PFSK-1 (cell line): ENCODE results near the gene RUNX1.

Source experiments
- FOXP2 ChIP-seq: optimal IDR thresholded peaks from 2 replicates; pipeline ENCODE3; 2011; ENCODE audit warnings: borderline replicate concordance, control low read depth, inconsistent platforms; ENCODE audit not compliant: insufficient read depth; ENCODE audit errors: extremely low read length, extremely low read depth
- POLR2AphosphoS5 ChIP-seq: IDR thresholded peaks from 2 replicates; pipeline ENCODE4 v1.6.1; 2012; ENCODE audit warnings: low read depth, mild to moderate bottlenecking, control low read depth, low read length, moderate library complexity
- SIN3A ChIP-seq: IDR thresholded peaks from 2 replicates; pipeline ENCODE4 v1.6.1; 2012; ENCODE audit warnings: mild to moderate bottlenecking, low read length, moderate library complexity, borderline replicate concordance; ENCODE audit not compliant: insufficient read depth
- TAF1 ChIP-seq: IDR thresholded peaks from 2 replicates; pipeline ENCODE4 v1.6.1; 2012; ENCODE audit warnings: low read length, control low read depth, borderline replicate concordance; ENCODE audit not compliant: insufficient read depth
- TF ChIP-seq, protein P1 (sequence below), 2 experiments: IDR thresholded peaks; 2 replicates each; pipeline versions ENCODE4 v1.6.1 to v1.8.0; 2011 to 2012; ENCODE audit warnings: low read depth in 2 of 2, low read length in 2 of 2, control low read depth in 1 of 2, inconsistent platforms in 1 of 2, mild to moderate bottlenecking in 1 of 2, moderate library complexity in 1 of 2; ENCODE audit not compliant: insufficient read depth in 1 of 2

Gene RUNX1

DNA sequence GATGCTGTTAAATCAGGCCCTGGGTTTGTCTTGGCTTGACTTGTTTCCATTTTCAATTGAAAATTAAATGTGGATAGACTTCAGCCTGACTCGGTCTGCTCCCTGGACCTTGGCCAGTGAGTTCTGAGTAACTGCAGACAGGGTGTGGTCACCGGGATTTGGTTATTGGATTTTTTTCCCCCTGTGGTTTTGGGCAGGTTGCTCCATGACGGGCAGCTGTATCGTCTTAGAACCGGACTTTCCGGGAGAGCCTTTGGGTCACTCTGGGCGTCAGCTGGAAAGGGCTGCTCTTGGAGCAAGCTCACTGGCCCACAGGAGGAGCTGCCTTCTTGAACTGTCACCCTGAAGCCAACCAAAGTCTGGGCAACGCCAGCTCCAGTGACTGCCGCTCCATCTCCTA lies 305.3 kb downstream of the RUNX1 start:
- TF ChIP-seq SIN3A = no peak
- TF ChIP-seq POLR2AphosphoS5 = no peak
- no peak for TF ChIP-seq TAF1
- TF ChIP-seq, protein P1, sequence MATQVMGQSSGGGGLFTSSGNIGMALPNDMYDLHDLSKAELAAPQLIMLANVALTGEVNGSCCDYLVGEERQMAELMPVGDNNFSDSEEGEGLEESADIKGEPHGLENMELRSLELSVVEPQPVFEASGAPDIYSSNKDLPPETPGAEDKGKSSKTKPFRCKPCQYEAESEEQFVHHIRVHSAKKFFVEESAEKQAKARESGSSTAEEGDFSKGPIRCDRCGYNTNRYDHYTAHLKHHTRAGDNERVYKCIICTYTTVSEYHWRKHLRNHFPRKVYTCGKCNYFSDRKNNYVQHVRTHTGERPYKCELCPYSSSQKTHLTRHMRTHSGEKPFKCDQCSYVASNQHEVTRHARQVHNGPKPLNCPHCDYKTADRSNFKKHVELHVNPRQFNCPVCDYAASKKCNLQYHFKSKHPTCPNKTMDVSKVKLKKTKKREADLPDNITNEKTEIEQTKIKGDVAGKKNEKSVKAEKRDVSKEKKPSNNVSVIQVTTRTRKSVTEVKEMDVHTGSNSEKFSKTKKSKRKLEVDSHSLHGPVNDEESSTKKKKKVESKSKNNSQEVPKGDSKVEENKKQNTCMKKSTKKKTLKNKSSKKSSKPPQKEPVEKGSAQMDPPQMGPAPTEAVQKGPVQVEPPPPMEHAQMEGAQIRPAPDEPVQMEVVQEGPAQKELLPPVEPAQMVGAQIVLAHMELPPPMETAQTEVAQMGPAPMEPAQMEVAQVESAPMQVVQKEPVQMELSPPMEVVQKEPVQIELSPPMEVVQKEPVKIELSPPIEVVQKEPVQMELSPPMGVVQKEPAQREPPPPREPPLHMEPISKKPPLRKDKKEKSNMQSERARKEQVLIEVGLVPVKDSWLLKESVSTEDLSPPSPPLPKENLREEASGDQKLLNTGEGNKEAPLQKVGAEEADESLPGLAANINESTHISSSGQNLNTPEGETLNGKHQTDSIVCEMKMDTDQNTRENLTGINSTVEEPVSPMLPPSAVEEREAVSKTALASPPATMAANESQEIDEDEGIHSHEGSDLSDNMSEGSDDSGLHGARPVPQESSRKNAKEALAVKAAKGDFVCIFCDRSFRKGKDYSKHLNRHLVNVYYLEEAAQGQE (IDR thresholded peaks at IDR 0.05; ENCODE audit: insufficient read depth in 1 of 2, low read depth in 2 of 2, low read length in 2 of 2) = no peak
- no peak for TF ChIP-seq FOXP2

GRCh38 chr21:34743285-34743684 lies 305.8 kb downstream of the RUNX1 start:
- TF ChIP-seq POLR2AphosphoS5 (no peak), FOXP2 (no peak), TAF1 (no peak)

GRCh38 chr21:34740198-34740597 lies 308.9 kb downstream of the RUNX1 start:
- no peak for TF ChIP-seq POLR2AphosphoS5
- no peak for TF ChIP-seq TAF1
- no peak for TF ChIP-seq SIN3A
- no peak for TF ChIP-seq FOXP2
- TF ChIP-seq, protein P1 (IDR thresholded peaks at IDR 0.05; ENCODE audit: insufficient read depth in 1 of 2, low read depth in 2 of 2, low read length in 2 of 2) = no peak
